HT-29 (cell line): Measurements from ENCODE around the gene SCG2. TPM values are rescaled to one million over a fixed set of nuclear protein-coding genes. Genes with fewer than 3 reads are reported as not detected.

Experiments used
- DNase-seq: peaks from one replicate; pipeline ENCODE4 v3.0.0-alpha.2; 2015; ENCODE audit warnings: low spot score
- total RNA-seq: library from RNA; depleted of rRNA; stranded (reverse); fragments of >200 nt; shearing (Covaris generic); gene quantifications from 2 replicates; pipeline ENCODE4 v1.2.3, GENCODE V29; 2014; rRNA removed

Gene SCG2
- total RNA-seq, 1 experiment from 2014 or later, result not detected

GRCh38 chr2:223582001-223582400 is 20.2 kb downstream of the SCG2 start:
- no peak for DNase-seq

GRCh38 chr2:223580951-223581350 is 21.2 kb downstream of the SCG2 start:
- DNase-seq, result no peak

GRCh38 chr2:223578846-223579245 is 23.3 kb downstream of the SCG2 start:
- no peak for DNase-seq

GRCh38 chr2:223576873-223577272 is 25.3 kb downstream of the SCG2 start:
- no peak for DNase-seq

DNA sequence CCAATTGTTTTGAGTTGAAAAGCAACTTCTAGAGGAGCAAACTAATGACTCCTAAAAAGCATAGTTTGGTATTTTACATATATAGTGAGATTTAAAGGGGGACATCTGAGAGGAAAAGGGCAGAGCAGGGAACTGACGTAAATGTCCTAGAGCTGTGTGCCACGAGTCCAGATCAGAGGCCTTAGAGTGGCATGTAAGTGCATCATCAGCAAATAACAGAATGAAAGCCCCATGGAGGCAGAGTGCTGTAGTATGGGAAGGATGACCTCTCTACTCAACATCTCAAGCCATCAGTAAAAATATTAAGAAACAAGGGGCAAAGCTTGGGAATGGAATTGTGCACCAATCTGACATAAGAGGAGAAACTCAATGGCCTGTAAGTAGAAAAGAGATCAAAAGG is 31.4 kb downstream of the SCG2 start:
- DNase-seq, result no peak

GRCh38 chr2:223566396-223566795 is 35.8 kb downstream of the SCG2 start:
- no peak for DNase-seq

- DNase-seq, result peak; percentile 83
Measured at GRCh38 chr2:223563462-223563861, 38.7 kb downstream of the SCG2 start.

DNA sequence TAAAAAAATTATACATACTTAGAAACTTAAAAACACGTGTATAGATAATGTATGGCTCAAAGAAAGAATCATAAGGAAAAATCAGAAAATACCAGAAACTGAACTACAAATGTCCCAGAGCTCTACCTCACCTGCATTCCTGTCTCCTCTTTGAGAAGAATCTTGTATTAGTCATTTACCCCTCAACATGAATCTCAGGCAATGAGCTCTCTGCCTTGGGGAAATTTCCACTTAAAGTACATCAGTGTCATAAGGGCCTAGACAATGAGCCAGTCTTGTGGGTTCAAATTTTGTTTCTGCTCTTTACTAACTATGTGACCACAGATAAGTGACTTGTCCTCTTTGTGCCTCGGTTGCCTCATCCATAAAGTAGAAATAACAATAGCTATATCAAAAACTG is 40.1 kb downstream of the SCG2 start:
- no peak for DNase-seq

DNA sequence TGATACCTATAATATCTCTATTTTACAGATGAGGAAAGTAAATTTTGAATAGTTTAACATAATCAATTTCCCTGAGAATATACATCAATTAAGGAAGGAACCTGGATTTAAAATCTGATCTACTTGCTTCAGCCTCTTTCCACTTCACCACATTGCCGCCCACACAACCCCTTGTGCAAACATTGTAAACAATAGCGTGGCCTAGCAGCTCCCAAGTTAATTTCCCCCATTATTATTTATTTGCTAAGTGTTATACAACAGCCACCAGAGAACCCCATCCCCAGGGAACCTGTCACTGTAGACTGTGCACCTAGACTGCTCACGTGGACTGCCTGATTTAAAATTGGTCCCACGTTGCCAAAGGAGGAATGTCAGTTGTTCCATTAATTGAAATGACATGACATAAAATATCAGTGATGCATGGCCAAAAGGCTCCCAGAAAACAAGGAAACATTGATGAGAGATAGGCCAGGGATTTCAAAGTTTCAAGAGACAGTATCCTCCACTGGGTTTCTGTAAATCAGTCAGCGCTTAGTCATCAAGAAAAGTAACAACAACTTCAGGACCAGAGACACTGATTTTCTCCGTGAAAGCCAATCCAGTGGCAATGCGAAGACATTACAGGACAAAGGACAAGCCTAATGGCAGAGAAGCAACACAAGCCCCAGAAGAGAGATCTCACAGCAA is 41.3 kb downstream of the SCG2 start:
- DNase-seq, result peak; percentile 32

- DNase-seq, result no peak
Measured at GRCh38 chr2:223558970-223559369, 43.2 kb downstream of the SCG2 start.

GRCh38 chr2:223554923-223555322 is 47.2 kb downstream of the SCG2 start:
- DNase-seq, result no peak

DNA sequence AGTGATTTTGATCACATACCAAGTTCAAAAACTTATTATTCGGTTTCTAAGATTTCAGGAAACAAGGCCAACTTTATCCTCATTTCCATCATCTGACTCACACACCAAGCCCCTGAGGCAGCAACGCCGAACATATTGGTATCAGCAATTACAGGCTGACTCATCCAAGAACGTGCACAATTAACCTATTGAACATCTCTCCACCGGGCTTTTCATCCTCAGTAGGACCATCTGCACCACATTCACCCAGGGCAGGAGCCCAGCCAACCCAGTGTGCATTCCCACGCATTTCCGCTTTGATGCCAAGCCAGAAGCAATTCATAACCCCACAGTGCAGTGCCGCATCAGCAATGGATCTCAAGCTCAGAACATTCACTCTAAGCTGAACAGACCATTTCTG is 52.9 kb downstream of the SCG2 start:
- peak; percentile 73 for DNase-seq

- no peak for DNase-seq
Measured at GRCh38 chr2:223548194-223548593, 54.0 kb downstream of the SCG2 start.

Other genes with a start within 250 kb of the SCG2 start
- gene AP1S3, start 235.2 kb upstream of the SCG2 start, total RNA-seq, result 14.1 and 16.3 TPM in 2 replicates